HepG2 (cell line): ENCODE data around the gene FBXO44. TPM values are rescaled to one million over a fixed set of nuclear protein-coding genes. Genes with fewer than 3 reads are reported as not detected.

Experiments used
- ATAC-seq: fragments of 200-7000 bp; cut with Tn5 transposase; 3 replicates; pipeline ENCODE4 v1.9.1; 2020; ENCODE audit warnings: mild to moderate bottlenecking, moderate library complexity
- BruUV-seq: library from RNA; stranded (reverse); fragments of 400-500 nt; replicated peaks from 2 replicates; lab custom pipeline; 2021; lab: Mats Ljungman, UMichigan
- CTCF ChIA-PET: fragments of 300-600 bp; formaldehyde crosslinking; extraction: SDS; loops from one replicate; lab custom pipeline; 2021; ENCODE audit warnings: low total read pairs, inconsistent platforms, low intra/inter-chr PET ratio; lab: Yijun Ruan, JAX
- POLR2A ChIA-PET: fragments of 350-600 bp; sonication (Branson Sonifier 250); formaldehyde crosslinking; loops from one replicate; lab custom pipeline; 2020; ENCODE audit warnings: antibody characterized with exemption, inconsistent platforms; lab: Yijun Ruan, JAX
- DNase-seq: peaks from one replicate; pipeline ENCODE4 v3.0.0-alpha.2; 2015; ENCODE audit warnings: low spot score
- FAIRE-seq: peaks from 3 replicates; lab custom pipeline; 2011; peaks lifted over from hg19 to GRCh38; lab: Jason Lieb, UNC
- H2AFZ ChIP-seq: one replicate; pipeline ENCODE4 v1.6.1; 2011; ENCODE audit warnings: low read length, inconsistent platforms
- H3K27ac ChIP-seq: fragments of 300-600 bp; 3 replicates; pipeline ENCODE4 v1.8.0; 2011; ENCODE audit warnings: mixed run types, mild to moderate bottlenecking, mixed read lengths, low read length, inconsistent platforms; ENCODE audit not compliant: insufficient read depth; ENCODE audit errors: extremely low read length
- H3K27me3 ChIP-seq, 2 experiments: fragments of 200-600 bp in 1 of 2; 2 replicates in 1 of 2; 3 replicates in 1 of 2; pipeline versions ENCODE4 v1.6.0 to v1.8.0; 2011; ENCODE audit warnings: low read length in 2 of 2, mild to moderate bottlenecking in 2 of 2, moderate library complexity in 2 of 2, inconsistent platforms in 1 of 2; ENCODE audit not compliant: insufficient read depth in 2 of 2, control insufficient read depth in 1 of 2
- H3K36me3 ChIP-seq, 2 experiments: fragments of 200-600 bp in 1 of 2; replicated peaks in 1 of 2; 2 replicates in 1 of 2; 3 replicates in 1 of 2; pipeline versions ENCODE4 v1.5.1 to v1.8.0; 2011; ENCODE audit warnings: low read length in 2 of 2, inconsistent platforms in 1 of 2; ENCODE audit not compliant: insufficient read depth in 2 of 2, control insufficient read depth in 1 of 2
- H3K4me1 ChIP-seq: 2 replicates; pipeline ENCODE4 v1.5.1; 2012; ENCODE audit warnings: low read length, inconsistent platforms; ENCODE audit not compliant: insufficient read depth
- H3K4me2 ChIP-seq: 2 replicates; pipeline ENCODE4 v1.6.0; 2011; ENCODE audit warnings: low read depth, low read length, inconsistent platforms
- H3K4me3 ChIP-seq, 3 experiments: fragments of 200-600 bp in 1 of 3; sonication (generic), shearing (Covaris generic) in 1 of 3; replicated peaks in 1 of 3; 2 replicates each; pipeline ENCODE4 v1.5.1; 2011 to 2016; ENCODE audit warnings: low read length in 3 of 3, inconsistent platforms in 2 of 3, low read depth in 2 of 3, mild to moderate bottlenecking in 2 of 3, control low read depth in 1 of 3, mixed read lengths in 1 of 3; ENCODE audit not compliant: insufficient read depth in 1 of 3
- H3K79me2 ChIP-seq: one replicate; pipeline ENCODE4 v1.6.1; 2011; ENCODE audit warnings: low read length, inconsistent platforms; ENCODE audit not compliant: insufficient read depth
- H3K9ac ChIP-seq: 2 replicates; pipeline ENCODE4 v1.6.0; 2011; ENCODE audit warnings: mild to moderate bottlenecking, low read depth, low read length, inconsistent platforms; ENCODE audit not compliant: insufficient read depth
- H3K9me3 ChIP-seq: 2 replicates; pipeline ENCODE4 v1.5.1; 2012; ENCODE audit warnings: mild to moderate bottlenecking, low read length
- H4K20me1 ChIP-seq: 2 replicates; pipeline ENCODE4 v1.6.0; 2011; ENCODE audit warnings: inconsistent platforms, mild to moderate bottlenecking, low read length, moderate library complexity; ENCODE audit not compliant: insufficient read depth
- AGO2 ChIP-seq: fragments of 200-400 bp; formaldehyde crosslinking; optimal IDR thresholded peaks from 2 replicates; pipeline ENCODE3; 2017; ENCODE audit warnings: mild to moderate bottlenecking, low read depth, low read length, moderate library complexity
- HNRNPL ChIP-seq: fragments of 200-400 bp; formaldehyde crosslinking; IDR thresholded peaks from 2 replicates; pipeline ENCODE4 v1.6.1; 2017; ENCODE audit warnings: mild to moderate bottlenecking, low read depth, low read length
- NR0B2 ChIP-seq: sonication (generic); formaldehyde crosslinking; IDR thresholded peaks from 2 replicates; pipeline ENCODE4 v1.4.0; 2020; ENCODE audit warnings: mild to moderate bottlenecking, missing genetic modification reagents
- ZBTB7B ChIP-seq: sonication (generic); formaldehyde crosslinking; IDR thresholded peaks from 2 replicates; pipeline ENCODE4 v1.4.0; 2020; ENCODE audit warnings: missing genetic modification reagents
- WGBS: methylation state at CpG from one replicate; pipeline ENCODE4 v1.1.6; 2017; ENCODE audit warnings: low lambda C conversion rate; 5-methylcytosine and 5-hydroxymethylcytosine counted together
- in situ Hi-C: cut with HindIII; loops from 2 replicates; pipeline ENCODE4 v1.10.0; 2017; ENCODE audit warnings: low pct_unique_long_range_greater_than_20kb; ENCODE audit not compliant: extremely low pct_ligation_motif_present
- intact Hi-C: fragments of 100-400 bp; cut with micrococcal nuclease; formaldehyde crosslinking; loops from one replicate; pipeline ENCODE4 v1.10.0; 2022; ENCODE audit not compliant: unreplicated experiment
- polyA plus RNA-seq, 8 experiments: library from polyadenylated mRNA; depleted of rRNA in 3 of 8; stranded (reverse) in 7 of 8; unstranded in 1 of 8; fragments of >200 nt; fragmentation: Illumina TruSeq in 4 of 8; extraction: Trizol in 4 of 8; gene quantifications; 2 replicates each; pipeline versions ENCODE4 v1.2.1 to v1.2.3, GENCODE V29; 2011 to 2016; ENCODE audit warnings: low read depth in 4 of 8, missing spikeins in 1 of 8, mixed read lengths in 1 of 8; ENCODE audit not compliant: insufficient read depth in 1 of 8
- total RNA-seq, 5 experiments: library from RNA; depleted of rRNA; stranded (reverse); fragments of >200 nt; fragmentation: Illumina TruSeq; extraction: Trizol; gene quantifications; 2 replicates each; pipeline ENCODE4 v1.2.3, GENCODE V29; 2016; ENCODE audit warnings: low read depth in 1 of 5
- TF ChIP-seq, protein P1 (sequence below): sonication (generic); formaldehyde crosslinking; IDR thresholded peaks from 2 replicates; pipeline ENCODE4 v1.8.1; 2023; ENCODE audit warnings: mild to moderate bottlenecking, missing genetic modification reagents, borderline replicate concordance

FBXO44 gene
- total and polyA plus RNA-seq, 2 of the 13 experiments (the other 11 are each of a cell fraction or from before 2014, with no cell fraction given) = 22.4 to 27.9 TPM

DNA sequence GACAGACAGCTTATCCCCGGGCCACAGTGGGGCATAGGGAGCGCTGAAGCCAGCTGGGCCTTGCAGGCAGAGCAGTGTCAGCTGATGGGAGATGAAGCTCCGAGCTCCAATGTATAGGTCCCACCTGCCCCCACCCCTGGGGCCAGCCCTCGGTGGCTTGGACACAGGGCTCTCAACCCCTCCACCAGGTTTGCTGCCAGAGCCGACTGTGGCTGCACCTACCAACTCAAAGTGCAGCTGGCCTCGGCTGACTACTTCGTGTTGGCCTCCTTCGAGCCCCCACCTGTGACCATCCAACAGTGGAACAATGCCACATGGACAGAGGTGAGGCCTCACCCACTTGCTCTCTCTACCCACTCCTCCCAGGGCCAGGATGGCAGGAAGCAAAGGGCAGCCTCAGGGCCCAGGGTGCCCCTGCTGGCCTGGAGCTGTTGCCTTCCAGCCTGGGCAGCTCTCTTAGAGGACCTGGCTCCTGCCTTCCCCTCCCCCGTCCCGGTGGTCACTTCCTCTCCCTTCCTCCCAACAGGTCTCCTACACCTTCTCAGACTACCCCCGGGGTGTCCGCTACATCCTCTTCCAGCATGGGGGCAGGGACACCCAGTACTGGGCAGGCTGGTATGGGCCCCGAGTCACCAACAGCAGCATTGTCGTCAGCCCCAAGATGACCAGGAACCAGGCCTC is 18.6 kb downstream of the FBXO44 start:
- POLR2A ChIA-PET = interaction anchor here (1.3 to 3.0 kb wide), 4 partner anchors 9 to 64 kb away, joined by 3 to 16 read pairs (median 8); partner anchors contain the start of gene FBXO6
- H3K4me1 ChIP-seq = peaks cover 33% of the 10 kb centered on the region
- BruUV-seq = no TSS peak
- 95% methylated on average over 11 of the region's 14 CpGs for WGBS
- TF ChIP-seq ZBTB7B (CRISPR knock-in tag) = no peak
- 0 out of 2 replicates have a peak, but pooled peaks have one; percentile 75 for TF ChIP-seq HNRNPL
- TF ChIP-seq NR0B2 (CRISPR knock-in tag) = no peak
- no peaks in the 10 kb centered on the region for H4K20me1 ChIP-seq
- CTCF ChIA-PET = no interaction called here
- no peaks in the 10 kb centered on the region for H3K27me3 ChIP-seq
- intact Hi-C loops = no loop called here
- in situ Hi-C loops = no loop called here
- ATAC-seq (no peak), FAIRE-seq (no peak), DNase-seq (no peak)
- H3K36me3 ChIP-seq = peaks cover 11 to 37% of the 10 kb centered on the region in 2 experiments
- H3K27ac ChIP-seq = no peak overlapping the region
- no peak overlapping the region for H3K9ac ChIP-seq
- H3K79me2 ChIP-seq = no peaks in the 10 kb centered on the region
- H3K4me2 ChIP-seq = no peak overlapping the region
- H3K9me3 ChIP-seq = no peaks in the 10 kb centered on the region
- no peak overlapping the region for H2AFZ ChIP-seq
- no peak overlapping the region for H3K4me3 ChIP-seq

DNA sequence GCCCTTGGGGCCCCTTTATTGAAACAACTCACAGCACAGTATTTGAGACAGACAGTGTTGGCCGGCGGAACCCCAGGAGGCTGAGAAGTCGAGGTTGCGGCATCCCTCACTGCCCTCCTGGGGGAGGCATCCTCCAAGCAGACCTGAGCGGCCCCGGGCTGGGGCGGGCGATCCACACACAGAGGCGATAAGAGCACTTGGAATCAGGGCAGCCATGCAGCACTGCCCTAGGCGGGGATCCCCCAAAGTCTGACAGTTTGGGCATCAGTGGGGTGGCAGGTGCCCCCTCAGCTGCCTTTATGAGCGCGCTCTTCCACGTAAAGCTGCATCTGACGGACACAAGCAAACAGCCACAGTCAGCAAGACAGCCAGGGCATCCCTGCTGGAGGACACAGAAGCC is 19.8 kb downstream of the FBXO44 start:
- peaks cover 11 to 40% of the 10 kb centered on the region in 2 experiments for H3K36me3 ChIP-seq
- FAIRE-seq = no peak
- H3K4me2 ChIP-seq = no peak overlapping the region
- DNase-seq = no peak
- 90% methylated on average over 2 of the region's 14 CpGs for WGBS
- BruUV-seq = no TSS peak
- no peaks in the 10 kb centered on the region for H4K20me1 ChIP-seq
- intact Hi-C loops (no loop called here), in situ Hi-C loops (no loop called here)
- no peaks in the 10 kb centered on the region for H3K27me3 ChIP-seq
- H3K79me2 ChIP-seq = no peaks in the 10 kb centered on the region
- H3K9me3 ChIP-seq = no peaks in the 10 kb centered on the region
- no peak for ATAC-seq
- H3K4me1 ChIP-seq = peaks cover 34% of the 10 kb centered on the region
- CTCF ChIA-PET = no interaction called here
- 0 out of 2 replicates have a peak, but pooled peaks have one; percentile 22 for TF ChIP-seq HNRNPL
- TF ChIP-seq, protein P1, sequence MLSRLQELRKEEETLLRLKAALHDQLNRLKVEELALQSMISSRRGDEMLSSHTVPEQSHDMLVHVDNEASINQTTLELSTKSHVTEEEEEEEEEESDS = no peak
- TF ChIP-seq AGO2 = peak; percentile 31
- TF ChIP-seq, all 625 proteins: peak for 2
- H3K9ac ChIP-seq = no peak overlapping the region
- POLR2A ChIA-PET = no interaction called here
- H3K27ac ChIP-seq = no peak overlapping the region
- no peak overlapping the region for H3K4me3 ChIP-seq
- H2AFZ ChIP-seq = no peak overlapping the region
